Stimulated activated CD8-positive, alpha-beta memory T cell treated with anti-CD3 and anti-CD28 coated beads, Interleukin-2, amount 100 ng/mL, for 48 hours (primary cell): ENCODE results near the gene BTG1.

ENCODE experiments used
- DNase-seq, 2 donors: peaks; one replicate each; pipeline ENCODE4 v3.0.0-alpha.2; 2020; ENCODE audit warnings: low read depth in 2 of 2

The BTG1 gene, protein sequence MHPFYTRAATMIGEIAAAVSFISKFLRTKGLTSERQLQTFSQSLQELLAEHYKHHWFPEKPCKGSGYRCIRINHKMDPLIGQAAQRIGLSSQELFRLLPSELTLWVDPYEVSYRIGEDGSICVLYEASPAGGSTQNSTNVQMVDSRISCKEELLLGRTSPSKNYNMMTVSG

DNA sequence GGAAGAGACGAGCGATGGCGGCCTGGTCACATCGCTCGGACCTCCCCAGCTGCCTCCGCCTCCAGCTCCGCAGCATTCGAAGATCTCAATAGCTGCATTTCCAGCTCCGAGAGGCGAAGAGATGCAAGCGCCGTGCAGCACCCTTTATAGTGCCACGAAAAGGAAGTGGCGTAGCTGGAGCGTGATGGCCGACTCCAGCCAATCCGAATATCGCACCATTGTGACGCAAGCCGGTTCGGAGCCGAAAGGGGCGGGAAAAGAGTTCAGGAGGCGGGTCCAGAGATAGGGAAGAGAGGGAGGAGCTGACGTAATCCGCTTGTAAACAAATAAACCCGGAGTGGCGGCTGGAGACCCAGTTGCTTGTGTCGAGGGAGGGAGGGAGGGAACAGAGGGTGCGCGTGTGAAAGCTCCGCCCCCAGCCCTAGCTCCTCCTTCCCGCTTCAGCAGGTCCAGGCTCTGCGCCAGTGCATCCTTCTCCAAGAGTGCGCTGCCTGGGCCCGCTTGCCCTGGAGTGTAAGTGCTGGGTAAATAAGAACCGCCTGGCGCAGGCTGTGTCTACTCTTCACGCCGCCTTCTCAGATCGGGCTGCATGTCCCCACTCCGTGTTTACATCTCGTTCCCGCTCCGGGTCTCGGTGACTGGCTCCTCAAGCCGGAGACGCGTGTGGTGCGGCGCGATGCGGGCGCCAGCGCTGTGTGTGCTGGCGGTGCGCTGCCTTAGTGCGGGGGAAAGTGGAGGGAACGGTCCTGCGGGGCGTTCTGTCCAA lies at the start of gene BTG1:
Gene BTG1 (minus strand): TSS at position 116 of the 766 bp plus-strand sequence. CDS start 311 bp downstream, outside the sequence.
- peak; percentile 86 to 95 for DNase-seq

DNA sequence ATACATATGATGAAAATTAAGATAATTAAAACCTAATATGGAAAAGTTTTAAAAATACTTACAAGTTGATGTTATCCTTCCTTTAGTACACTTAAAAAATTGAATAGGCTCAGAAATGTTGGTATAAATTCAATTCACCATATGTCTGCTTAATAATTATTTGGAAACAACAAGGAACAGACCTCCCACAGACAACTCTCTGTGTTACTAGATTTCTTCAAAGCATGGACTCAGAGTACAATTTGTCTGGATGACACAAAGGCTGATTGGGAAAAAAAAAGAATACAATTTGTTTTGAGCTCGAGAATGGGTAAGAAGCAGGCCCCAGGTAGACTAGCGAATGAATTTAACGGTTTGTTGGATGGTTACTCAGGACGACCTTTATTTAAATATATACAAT lies 48.9 kb upstream of the BTG1 start:
- DNase-seq: no peak

- DNase-seq: no peak
These were observed 48.2 kb upstream of the BTG1 start for GRCh38 chr12:92193846-92194245.

DNA sequence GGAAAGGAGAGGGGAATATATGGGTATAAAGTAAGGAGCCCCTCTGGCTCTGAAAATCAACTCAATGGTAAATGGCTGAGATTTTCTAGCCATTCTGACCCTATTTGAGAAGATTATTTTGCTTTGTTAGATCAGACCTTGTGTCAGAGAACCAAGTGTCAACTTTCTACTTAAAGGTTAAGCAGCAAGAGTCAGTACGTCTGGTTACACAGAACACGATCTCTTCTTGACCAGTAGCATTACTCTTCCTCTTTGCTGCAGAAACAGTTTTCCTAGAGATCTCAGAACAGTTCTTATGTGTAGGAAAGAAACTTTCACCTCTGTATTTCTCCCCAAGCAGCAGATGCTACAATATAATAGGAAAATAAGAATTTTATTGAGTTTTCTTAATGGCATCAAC lies 47.4 kb upstream of the BTG1 start:
- no peak for DNase-seq

GRCh38 chr12:92192360-92192759 lies 46.7 kb upstream of the BTG1 start:
- DNase-seq: no peak

GRCh38 chr12:92191061-92191460 lies 45.4 kb upstream of the BTG1 start:
- DNase-seq: no peak

GRCh38 chr12:92188517-92189188 lies 43.0 kb upstream of the BTG1 start:
- DNase-seq: no peak

- DNase-seq: no peak
These were observed 40.4 kb upstream of the BTG1 start for GRCh38 chr12:92186038-92186470.

GRCh38 chr12:92185052-92185451 lies 39.4 kb upstream of the BTG1 start:
- DNase-seq: no peak

- no peak for DNase-seq
These were observed 37.9 kb upstream of the BTG1 start for GRCh38 chr12:92183575-92183974.

DNA sequence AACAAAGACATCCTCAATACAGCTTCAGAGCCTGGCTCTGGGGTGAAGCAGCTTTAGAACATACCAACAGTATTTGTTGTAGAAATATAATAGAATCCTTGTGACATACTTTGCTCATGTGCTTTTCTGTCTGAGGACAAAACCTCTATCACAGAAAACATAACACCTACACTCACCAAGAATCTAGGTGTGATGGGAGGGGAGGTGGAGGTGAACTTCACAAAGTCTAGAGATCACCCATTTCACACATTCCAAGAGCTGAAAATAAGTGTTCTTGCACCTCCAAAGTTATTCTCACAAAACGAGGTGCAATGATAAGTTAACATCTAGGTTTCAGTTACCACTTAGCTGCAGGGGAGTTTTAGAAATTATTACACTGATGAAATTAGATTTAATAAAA lies 32.7 kb upstream of the BTG1 start:
- DNase-seq: no peak

GRCh38 chr12:92176646-92177045 lies 31.0 kb upstream of the BTG1 start:
- DNase-seq: no peak

GRCh38 chr12:92175961-92176360 lies 30.3 kb upstream of the BTG1 start:
- no peak for DNase-seq

DNA sequence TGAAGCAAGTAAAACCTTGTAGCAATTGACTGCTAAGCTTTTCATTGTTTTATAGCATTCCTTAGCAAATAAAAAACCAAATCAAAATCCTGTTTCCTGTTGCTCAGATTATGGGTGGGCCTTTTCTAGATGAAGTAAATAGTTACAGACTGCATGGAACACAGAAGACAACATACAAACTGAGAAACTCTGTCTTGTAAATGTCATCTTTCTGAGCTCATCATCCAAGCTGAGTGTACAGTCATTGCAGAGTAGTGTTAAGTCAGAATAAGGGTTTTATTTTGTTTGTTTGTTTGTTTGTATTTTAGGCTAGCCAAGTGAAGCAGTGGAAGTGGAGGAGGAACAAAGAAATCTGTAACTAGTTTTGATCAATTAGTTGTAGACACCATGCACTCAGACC lies 24.4 kb upstream of the BTG1 start:
- DNase-seq: no peak

DNA sequence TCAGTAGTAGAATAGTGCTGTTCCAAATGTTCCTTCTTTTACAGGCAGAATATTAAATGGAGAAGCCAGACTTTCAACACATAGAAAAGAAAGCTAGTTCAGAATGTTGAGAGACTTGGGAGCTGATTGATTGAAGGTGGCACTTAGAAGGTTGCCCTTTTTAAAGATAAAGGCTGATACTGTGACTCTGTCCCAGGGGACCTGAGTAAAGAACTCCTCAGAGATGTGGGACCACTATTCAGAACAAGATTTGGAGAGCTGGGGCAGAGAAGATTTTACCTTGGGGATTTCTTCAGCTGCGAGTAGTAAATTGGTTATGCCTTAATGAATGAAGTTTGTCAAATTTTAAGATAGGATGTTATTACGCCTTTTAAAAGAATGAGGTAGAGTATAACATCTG lies 21.4 kb upstream of the BTG1 start:
- DNase-seq: no peak

- DNase-seq: no peak
These were observed 19.1 kb upstream of the BTG1 start for GRCh38 chr12:92164712-92165111.

DNA sequence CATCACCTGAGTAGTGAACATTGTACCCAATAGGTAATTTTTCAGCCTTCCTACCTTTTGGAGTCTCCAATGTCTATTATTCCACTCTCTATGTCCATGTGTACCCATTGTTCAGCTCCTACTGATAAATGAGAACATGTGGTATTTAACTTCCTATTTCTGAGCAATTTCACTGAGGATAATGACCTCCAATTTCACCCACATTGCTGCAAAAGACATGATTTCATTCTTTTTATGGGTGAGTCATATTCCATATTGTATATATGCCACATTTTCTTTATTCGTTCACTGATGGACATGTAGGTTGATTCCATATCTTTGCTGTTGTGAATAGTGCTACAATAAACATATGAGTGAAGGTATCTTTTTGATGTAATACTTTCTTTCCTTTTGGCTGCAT lies 16.4 kb upstream of the BTG1 start:
- no peak for DNase-seq

- no peak for DNase-seq
These were observed 13.3 kb upstream of the BTG1 start for GRCh38 chr12:92158796-92159439.

- DNase-seq: no peak
These were observed 11.2 kb upstream of the BTG1 start for GRCh38 chr12:92156704-92157395.

DNA sequence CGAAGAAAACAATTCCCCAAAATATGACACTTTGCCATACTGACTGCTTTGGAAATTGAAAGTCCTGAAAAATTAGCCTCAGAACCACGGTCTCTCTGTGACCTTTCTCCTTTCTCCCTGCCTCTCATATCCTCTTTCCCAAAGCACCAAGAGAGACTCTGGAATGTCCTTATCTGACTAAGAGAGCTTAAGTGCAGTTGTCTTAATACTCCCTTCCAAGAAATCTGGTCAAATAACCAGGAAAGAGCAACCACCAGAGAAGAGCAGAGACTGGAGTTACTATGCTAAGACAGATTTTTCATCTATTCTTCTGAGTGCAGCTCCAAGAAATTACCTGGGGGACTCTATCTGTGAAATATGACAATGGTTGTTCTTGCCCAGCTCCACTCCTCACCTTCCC lies 10.5 kb upstream of the BTG1 start:
- no peak for DNase-seq

DNA sequence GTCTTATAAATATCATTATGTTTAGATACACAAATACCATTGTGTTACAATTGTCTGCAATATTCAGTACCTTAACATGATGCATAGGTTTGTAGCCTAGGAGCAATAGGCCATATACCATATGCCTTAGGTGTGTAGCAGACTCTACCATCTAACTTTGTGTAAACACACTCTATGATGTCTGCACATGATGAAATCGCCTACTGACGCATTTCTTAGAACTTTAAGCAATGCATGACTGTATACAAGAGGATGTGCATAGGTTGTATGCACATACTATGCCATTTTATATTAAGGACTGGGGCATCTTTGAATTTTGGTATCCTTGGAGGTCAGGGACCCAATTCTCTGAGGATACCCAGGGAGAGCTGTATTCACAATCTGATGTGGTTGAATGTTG lies 10.1 kb upstream of the BTG1 start:
- no peak for DNase-seq

DNA sequence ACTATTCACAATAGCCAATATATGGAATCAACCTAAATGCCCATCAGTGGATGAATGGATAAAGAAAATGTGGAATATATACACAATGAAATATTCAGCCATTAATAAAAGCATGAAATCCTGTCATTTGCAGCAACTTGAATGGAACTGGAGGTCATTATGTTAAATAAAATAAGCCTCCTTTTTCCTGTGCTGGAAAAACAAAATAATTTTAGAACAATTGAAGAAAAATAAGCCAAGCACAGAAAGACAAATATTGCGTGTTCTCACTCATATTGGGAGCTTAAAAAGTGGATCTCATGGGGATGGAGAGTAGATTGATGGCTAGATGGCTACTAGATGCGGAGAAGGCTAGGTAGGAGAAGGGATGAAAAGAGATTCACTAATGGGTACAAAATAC lies 6.3 kb upstream of the BTG1 start:
- no peak for DNase-seq
